GM21529 (cell line): ENCODE data around the gene HBQ1.
A peak's percentile ranks its signal among the peaks of the same experiment; 100 is the strongest.
"Not testable (repeated sequence)": the region's sequence is repeated elsewhere in the genome, so short reads cannot be mapped to it uniquely, and the experiment has no call there.

Experiments
- ATAC-seq: cut with Tn5 transposase; IDR thresholded peaks from one replicate; pipeline ENCODE4 v1.9.1; 2021; ENCODE audit not compliant: unreplicated experiment

The HBQ1 gene

DNA sequence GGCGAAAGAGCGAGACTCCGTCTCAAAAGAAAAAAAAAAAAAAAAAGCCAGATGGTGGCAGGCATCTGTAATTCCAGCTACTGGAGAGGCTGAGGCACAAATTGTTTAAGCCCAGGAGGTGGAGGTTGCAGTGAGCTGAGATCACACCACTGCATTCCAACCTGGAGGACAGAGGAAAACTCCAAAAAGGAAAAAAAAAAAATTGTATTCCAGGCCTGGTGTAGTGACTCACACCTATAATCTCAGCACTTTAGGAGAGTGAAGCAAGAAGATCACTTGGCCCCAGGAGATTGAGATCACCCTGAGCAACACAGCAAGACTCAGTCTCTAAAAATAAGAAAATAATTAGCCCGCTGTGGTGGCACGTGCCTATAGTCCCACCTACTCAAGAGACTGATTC lies 20.1 kb downstream of the HBQ1 start:
- ATAC-seq = no peak

- no peak for ATAC-seq
Observed at GRCh38 chr16:203246-203645, 23.0 kb downstream of the HBQ1 start.

GRCh38 chr16:204046-204445 lies 23.8 kb downstream of the HBQ1 start:
- not testable (repeated sequence) for ATAC-seq

- ATAC-seq = not testable (repeated sequence)
Observed at GRCh38 chr16:209359-209758, 29.1 kb downstream of the HBQ1 start.

DNA sequence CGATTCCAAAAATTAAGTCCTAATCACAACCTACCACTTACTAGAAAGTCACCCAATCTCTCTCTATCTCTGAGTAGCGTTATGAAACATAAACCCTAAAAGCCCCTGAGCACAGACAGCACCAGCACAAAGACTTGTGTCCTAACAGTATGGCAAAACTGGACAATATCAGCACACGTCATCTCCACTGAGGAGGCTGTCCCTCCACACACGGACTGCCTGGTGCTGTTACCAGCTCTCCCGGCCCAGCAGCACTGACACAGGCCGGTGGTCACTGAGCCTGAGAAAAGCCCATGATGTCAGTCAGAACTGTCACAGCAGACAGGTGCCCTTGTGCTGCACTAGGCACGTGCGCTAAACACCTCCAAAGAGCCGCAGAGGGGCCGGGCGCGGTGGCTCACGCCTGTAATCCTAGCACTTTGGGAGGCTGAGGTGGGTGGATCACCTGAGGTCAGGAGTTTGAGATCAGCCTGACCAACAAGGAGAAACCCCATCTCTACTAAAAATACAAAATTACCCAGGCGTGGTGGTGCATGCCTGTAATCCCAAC lies 31.4 kb downstream of the HBQ1 start:
- ATAC-seq = not testable (repeated sequence)

GRCh38 chr16:212999-213398 lies 32.7 kb downstream of the HBQ1 start:
- no peak for ATAC-seq

- no peak for ATAC-seq
Observed at GRCh38 chr16:220021-220420, 39.8 kb downstream of the HBQ1 start.

DNA sequence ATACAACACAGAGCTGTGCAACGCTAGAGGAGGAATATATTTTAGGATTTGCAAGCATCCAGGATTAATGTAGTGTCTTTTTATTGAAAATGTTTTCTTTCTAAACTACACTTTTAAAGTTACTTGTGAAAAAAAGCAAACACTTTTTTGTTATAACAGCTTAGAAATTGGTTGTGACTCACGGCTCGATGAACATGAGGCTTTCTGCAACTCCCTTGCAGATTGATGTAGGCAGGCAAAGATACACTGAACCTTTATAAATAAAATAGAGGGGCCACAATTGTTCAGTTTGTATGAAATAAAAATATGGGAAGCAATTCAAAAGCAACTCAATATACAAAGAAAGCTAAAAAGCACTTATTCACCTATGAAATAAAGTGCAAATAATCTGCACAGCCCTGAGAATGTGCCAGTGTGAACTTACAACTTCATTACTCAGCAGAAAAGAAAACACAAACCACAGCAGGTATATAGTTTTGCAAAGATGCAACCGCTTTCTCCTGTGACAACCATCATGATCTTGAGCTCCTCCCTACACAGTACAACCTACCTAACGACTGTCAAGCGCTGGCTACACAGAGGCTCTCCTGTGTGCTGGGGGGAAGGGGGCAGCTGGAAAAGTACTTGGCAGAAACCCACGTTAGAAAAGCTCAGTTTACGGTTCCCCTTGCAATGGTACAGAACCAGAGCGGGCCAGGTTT lies 48.0 kb downstream of the HBQ1 start:
- ATAC-seq = peak; percentile 17

DNA sequence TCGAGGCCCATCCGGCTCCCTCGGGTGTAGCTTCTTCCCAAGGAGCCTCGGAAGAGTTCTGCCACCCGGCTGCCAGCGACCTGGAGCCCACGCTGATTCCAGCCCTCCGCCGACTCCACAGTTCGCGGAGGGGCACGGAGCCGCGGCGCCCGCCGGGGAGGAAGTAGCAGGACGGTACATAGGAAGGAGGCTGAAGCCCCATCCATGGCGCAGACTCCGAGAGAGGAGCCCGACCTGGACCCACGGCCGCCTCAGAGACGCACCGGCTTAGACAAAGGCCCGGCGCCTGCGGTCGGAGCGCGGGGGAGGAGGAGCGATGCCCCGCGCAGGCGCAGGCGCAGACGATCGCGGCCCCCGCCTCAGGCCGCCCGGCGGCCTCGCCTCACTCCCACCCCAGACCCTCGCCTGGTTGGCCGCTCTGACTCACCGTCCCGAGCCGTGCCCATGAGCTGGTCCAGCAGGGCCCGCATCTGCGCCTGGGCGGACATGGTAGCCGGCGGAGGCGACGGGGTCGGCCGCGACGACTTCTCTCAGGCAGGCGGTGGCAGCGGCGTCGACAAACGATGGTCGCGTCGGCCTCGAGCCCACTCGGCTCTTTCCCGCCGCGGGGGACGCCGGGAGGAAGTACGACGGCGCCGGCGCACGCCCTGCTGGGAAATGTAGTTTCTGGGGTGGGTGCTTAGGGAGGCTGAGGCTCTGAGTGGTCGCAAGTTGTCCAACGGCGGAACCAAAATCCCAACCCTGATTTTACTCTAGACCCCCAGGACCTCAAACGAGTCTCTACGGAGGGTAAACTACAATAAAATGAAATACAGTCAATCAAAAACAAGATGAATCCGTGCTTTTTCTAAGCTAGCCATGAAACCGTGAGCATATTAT lies 48.8 kb downstream of the HBQ1 start, which contains the start of gene LUC7L:
Gene LUC7L (minus strand): TSS at position 598 of the 879 bp plus-strand sequence. CDS start 110 bp downstream, at position 488.
- ATAC-seq = peak; percentile 78

GRCh38 chr16:229731-230281 lies 49.5 kb downstream of the HBQ1 start:
- no peak for ATAC-seq

GRCh38 chr16:230351-230750 lies 50.1 kb downstream of the HBQ1 start:
- not testable (repeated sequence) for ATAC-seq
